Epithelial cell of esophagus (primary cell): ENCODE results near the gene SND1.

Experiments used
- DNase-seq: peaks from one replicate; pipeline ENCODE4 v3.0.0; 2010; ENCODE audit warnings: low read depth
- H3K4me3 ChIP-seq: 2 replicates; pipeline ENCODE4 v1.5.1; 2011; ENCODE audit warnings: mild to moderate bottlenecking, low read length, control low read depth
- TF ChIP-seq, protein P1 (sequence below): IDR thresholded peaks from 2 replicates; pipeline ENCODE4 v1.5.1; 2011; ENCODE audit warnings: low read depth, mild to moderate bottlenecking, low read length, control low read depth, inconsistent platforms; ENCODE audit not compliant: insufficient read depth; ENCODE audit errors: missing control alignments

SND1 gene

GRCh38 chr7:128100225-128100948 is 448.4 kb downstream of the SND1 start:
- TF ChIP-seq, protein P1, sequence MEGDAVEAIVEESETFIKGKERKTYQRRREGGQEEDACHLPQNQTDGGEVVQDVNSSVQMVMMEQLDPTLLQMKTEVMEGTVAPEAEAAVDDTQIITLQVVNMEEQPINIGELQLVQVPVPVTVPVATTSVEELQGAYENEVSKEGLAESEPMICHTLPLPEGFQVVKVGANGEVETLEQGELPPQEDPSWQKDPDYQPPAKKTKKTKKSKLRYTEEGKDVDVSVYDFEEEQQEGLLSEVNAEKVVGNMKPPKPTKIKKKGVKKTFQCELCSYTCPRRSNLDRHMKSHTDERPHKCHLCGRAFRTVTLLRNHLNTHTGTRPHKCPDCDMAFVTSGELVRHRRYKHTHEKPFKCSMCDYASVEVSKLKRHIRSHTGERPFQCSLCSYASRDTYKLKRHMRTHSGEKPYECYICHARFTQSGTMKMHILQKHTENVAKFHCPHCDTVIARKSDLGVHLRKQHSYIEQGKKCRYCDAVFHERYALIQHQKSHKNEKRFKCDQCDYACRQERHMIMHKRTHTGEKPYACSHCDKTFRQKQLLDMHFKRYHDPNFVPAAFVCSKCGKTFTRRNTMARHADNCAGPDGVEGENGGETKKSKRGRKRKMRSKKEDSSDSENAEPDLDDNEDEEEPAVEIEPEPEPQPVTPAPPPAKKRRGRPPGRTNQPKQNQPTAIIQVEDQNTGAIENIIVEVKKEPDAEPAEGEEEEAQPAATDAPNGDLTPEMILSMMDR, result no peak
- H3K4me3 ChIP-seq, result no peak overlapping the region
- no peak for DNase-seq

DNA sequence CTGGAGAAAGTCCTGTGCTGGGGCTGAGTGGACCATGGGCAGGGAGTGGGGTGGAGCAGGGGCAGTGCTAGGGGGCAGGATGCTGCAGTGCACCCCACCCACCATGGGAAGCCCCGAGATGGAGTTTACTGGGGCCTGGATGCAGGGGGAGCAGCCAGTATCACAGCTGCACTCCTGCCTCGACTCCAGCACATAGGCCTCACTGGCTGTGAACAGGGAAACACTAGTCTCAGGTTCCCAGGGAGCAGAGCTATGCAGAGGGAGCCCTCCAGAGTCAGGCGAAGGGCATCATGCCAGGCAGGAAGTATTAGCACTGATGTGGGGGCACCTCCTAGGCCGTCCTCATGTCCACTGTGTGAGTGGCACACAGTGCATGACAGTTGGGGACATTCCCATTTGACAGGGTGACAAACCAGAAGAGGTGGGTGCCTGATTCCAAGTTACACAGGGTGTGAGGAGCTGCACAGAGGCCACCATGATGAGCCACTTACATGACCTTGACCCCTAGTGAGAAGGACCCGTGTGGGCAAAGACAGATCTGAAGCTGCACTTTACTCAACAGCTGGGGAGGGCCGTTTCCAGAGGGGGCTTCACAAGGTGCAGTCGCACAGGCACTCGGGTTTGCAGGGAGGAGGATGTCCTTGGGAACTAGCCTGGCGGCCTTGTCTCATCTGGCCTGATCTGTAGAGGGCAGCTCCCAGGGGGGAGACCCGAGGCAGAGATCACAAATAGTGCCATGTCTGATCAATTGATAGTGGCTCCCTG is 449.1 kb downstream of the SND1 start:
- TF ChIP-seq, protein P1, result no peak
- no peak for DNase-seq

GRCh38 chr7:128102490-128103291 is 450.7 kb downstream of the SND1 start:
- TF ChIP-seq, protein P1, result no peak
- no peak overlapping the region for H3K4me3 ChIP-seq
- DNase-seq, result no peak

More for the DNA sequence above, 449.1 kb downstream of the SND1 start:
- no peak overlapping the region for H3K4me3 ChIP-seq

DNA sequence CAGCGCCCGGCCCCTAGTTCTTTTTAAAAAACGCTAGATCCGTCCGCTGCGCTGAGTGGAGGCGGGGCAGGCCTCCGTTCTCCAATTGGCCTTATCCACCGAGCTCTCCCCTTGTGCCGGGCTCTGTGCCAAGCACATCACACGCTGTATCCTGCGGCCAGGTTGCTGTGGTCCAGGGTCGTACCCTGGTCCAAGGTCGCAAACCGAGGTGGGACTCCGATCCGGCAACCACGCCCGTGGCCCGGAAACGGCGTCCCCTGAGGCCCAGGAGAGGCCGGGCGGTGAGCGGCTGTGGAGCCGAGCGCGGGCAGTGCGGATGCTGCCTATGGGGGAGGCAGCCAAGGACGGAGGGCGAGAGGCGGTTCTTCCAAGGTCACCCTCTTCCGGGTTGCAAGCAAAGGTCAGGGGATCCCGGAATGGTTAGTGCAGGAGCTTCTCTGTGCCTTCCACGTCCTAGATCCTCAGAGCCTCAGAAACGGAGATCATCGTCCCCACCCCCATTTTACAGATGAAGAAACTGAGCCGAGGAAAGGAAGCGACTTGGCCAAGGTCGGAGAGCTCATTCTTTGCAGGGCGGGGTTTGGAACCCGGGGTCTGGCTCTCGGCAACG is 451.6 kb downstream of the SND1 start:
- TF ChIP-seq, protein P1, result no peak

GRCh38 chr7:128104108-128104742 is 452.2 kb downstream of the SND1 start:
- TF ChIP-seq, protein P1, result no peak
- no peak overlapping the region for H3K4me3 ChIP-seq
- no peak for DNase-seq

More for the DNA sequence above, 451.6 kb downstream of the SND1 start:
- no peak for DNase-seq
- H3K4me3 ChIP-seq, result no peak overlapping the region
